ENCODE results near the gene ESPN.

Gene ESPN

DNA sequence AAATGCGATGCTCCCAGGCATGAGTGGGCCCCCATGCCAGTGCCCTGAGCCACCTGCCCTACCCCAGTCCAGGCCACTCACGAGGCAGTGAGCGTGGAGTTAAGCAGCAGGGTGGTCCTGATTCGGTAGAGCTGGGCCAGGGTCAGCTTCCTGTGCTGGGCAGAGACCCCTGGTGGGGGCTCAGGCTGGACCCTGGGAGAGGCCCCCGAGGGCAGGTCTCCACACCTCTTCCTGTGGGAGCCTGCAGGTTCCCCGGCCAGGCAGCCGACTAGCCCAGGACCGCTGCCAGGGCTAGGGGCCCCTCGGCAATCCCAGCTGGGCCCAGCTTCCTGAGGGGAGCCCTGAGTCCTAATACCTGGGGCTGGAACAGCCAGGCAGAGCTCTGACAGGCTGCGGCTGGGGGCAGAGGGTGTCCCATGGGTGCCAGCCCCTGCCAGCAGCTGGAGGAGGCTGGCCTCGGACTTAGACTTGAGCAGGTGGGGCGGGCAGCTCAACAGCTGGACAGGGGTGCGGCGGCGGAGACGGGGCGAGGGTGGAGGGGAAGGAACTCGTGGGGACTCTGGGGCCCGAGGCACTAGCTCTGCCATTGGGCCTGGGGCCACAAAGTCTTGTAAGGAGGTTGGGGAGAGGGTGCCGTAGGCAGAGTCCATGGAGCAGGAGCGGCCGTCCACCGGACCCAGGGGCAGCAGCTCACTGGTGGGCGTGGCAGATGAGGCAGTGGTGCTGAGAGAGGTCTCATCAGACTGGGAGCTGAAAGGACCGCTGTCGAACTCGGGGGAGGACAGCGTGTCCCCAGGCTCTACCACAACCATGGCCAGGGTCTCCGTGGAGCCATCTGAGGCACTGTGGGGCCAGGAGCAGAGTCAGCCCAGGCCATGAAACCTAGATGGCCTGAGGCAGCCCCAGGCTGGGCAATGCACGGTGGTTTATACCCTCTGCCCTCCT, 43.4 kb downstream of the ESPN start:
- no peak for DNase-seq

GRCh38 chr1:6468729-6469461, 44.3 kb downstream of the ESPN start:
- no peak for DNase-seq

GRCh38 chr1:6470132-6471085, 45.8 kb downstream of the ESPN start:
- DNase-seq: no peak

GRCh38 chr1:6471086-6471969, 46.8 kb downstream of the ESPN start:
- no peak for DNase-seq

- no peak for DNase-seq
Observed at GRCh38 chr1:6471970-6472368, 47.4 kb downstream of the ESPN start.

DNA sequence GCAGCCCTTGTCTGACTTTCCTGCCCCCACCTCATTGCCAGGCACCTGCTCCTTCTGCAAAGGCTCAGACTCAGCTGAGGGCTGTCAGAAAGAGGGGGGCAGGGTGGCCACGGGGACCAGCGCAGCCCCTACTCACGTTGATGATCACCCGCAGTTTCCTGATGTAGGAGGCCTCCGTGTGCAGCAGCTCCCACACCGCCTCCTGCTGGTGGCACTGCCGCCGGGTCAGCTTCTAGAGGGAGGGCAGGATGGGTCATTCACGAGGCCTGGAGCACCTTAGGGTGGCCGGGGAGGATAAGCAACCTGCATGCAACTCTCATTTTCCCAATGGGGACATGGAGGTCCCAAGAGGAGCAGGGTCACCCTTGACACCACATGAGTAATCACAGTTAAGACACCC, 47.8 kb downstream of the ESPN start:
- DNase-seq: no peak

DNA sequence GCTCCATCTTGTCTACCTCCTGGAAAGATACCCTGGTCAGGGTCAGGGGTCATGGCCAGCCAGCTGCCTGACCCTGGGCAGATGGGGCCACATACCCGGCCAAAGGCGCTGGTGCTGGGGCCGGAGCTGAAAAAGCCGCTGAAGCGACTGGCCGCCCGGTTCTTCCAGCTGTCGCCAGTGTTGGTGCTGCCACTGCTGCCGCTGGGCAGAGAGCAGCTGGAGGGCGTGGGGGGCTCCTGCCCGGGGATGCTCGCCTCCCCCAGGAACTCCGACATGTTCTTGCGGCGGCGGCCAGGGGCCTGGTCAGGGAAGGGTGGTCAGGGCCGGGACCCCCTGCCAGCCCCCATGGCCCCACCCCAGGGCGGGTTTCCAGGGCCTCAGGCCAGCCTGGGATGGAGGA, 48.6 kb downstream of the ESPN start:
- no peak for DNase-seq

- DNase-seq: peak; percentile 56
Observed at GRCh38 chr1:6473974-6474814, 49.6 kb downstream of the ESPN start.

GRCh38 chr1:6474815-6475282, 50.3 kb downstream of the ESPN start:
- no peak for DNase-seq

DNA sequence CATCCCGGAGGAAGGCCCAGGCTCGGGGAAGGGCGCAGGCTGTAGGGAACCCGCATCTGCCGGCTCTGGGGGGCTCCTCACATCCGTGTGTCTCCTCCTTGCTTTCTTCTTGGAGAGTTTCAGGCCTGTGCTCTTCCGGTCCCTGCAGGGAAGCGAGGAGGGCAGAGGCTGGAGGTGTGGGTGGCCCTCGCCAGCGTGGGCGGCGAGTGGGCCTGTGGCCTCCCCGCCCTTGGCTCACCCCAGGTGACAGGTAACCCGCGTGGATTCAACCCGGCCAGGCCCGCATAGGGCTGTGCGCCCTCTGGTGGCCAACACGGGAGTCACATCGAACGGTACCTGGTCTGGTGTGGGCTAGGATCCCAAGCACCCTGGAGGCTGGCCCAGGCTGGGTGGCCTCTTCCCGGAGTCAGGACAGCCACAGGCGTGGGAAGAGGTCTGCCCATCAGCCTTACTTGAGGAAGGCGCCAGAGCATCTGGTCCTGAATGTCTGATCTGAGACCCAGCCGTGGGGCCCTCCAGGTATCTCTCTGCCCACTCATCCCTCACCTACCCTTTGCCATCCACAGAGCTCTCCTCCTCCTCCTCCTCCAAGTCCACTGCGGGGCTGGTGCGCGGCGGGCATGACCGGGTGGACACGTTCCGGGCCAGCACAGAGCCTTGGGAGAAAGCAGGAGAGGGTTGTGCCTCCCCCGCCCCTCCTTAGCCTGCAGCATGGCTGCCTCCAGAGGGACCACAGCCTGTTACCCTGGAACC, 51.0 kb downstream of the ESPN start:
- no peak for DNase-seq

DNA sequence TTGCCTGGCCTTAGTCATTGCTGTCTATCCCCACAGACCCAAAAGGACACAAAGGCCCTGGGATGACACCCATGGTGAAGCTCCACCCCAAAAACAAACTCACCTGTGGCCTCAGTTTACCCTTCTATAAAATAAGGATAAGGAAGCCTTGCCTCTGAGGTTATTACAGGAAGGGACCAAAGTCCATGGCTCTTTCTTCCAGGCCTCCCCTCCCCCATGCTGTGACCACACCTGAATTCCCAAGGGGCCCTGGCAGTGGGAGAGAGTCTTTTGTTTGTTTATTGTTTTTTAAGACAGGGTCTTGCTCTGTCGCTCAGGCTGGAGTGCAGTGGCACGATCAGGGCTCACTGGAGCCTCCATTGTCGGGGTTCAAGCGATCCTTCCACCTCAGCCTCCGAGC, 51.9 kb downstream of the ESPN start:
- no peak for DNase-seq

DNA sequence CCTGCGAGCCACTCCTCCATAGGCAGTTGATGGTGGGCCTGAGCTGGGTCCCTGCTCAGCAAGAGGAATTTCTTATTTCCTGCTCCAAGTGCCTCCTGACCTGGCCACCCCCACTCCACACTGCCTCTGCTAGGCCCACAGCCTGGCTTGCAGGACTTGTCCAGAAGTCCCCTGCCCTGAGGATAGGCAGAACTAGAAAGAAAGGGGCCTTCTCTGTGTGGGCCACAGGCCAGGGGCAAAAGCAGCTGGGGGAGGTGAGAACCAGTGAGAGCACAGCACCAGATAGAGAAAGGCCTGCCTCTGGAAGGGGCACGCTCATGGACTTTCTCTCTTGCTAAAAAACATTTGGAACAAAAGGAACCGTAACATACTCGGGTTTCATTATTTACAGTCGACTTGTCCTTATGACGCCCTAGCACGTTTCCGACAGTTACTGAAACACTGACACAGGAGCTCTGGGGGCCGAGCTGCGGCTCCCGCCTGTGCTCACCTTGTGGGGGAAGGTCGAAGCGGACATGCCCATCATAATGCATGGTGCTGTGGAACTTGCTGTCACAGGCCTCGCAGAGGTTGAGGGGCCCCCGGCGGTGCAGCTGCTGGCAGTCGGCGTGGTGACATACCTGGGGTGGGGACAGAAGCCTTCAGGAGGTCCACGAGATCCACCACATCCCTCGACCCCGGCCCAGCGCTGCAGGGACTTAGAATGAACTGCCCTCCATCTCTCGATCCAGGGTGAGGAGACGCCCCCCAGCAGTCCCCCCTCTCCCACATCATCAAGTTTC, 52.7 kb downstream of the ESPN start:
- DNase-seq: no peak

DNA sequence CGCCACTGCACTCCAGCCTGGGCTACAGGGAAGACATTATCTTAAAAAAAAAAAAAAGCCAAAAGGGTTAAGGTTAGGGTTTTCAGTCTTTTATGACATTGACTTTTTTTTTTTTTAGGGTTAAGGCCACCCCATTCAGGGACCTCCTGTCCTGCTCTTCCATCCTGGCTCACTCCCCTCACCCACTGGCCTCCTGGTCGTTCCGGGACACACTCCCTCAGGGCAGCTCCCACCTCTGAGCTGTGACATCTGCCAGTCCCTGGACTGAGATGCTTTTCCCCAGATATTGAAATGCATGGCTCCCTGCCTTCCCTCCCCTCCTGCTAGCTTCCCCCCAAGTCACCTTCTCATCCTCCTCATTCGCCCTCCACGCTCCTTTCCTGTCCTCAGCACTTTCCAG, 57.2 kb downstream of the ESPN start:
- DNase-seq: no peak

- peak; percentile 26 for DNase-seq
Observed at GRCh38 chr1:6483017-6483760, 58.6 kb downstream of the ESPN start.

- no peak for DNase-seq
Observed at GRCh38 chr1:6483761-6484117, 59.2 kb downstream of the ESPN start.

- no peak for DNase-seq
Observed at GRCh38 chr1:6484826-6485167, 60.2 kb downstream of the ESPN start.

DNA sequence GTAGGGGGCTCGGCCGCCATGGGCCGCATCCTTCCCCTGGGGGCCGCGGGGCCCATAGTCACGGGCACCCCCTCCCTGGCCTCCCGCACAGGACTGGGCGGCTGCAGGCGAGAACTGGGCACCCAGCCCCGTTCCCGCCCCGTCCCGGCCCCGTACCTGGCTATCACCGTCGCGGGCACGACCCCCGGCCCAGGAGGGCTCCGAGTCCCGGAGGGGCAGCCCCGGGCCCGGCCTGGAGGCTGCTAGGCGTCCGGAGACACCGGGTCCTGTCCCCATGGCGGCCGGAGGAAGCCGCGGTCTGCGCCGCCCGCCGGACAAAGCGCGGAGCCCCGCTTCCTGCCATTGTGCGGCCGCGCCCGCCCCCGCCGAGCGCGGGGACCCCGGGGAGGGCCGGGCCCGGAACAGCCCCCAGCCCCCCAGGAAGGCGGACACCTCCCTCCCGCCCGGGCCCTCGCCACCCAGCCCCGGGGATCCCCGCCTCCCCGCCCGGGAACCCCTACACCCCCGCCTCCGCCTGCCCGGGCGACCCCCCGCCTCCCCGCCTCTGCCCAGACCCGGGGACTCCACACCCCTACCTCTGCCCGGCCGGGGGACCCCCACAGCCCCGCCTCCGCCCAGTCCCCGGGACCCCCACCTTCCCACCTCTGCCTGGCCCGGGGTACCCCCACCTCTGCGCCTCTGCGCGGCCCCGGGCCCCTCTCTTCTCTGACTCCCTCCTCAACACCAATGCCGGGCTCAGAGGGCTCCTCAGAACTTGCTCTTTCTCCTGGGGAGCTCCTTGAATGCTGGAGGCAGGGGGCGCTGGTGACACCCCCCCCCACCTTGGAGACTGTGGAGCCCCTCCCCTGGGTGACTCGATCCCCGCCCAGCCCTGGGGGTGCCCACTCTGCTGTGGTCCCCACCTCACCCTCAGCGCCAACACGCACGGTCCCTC, 60.9 kb downstream of the ESPN start:
- no peak for DNase-seq

Data from NCI-H774 (cell line).